PC-9 (cell line): ENCODE data around the gene WNT7A. TPM values are rescaled to one million over a fixed set of nuclear protein-coding genes. Genes with fewer than 3 reads are reported as not detected.

Experiments
- BruUV-seq: library from RNA; stranded (reverse); fragments of 400-500 nt; replicated peaks from 2 replicates; lab custom pipeline; 2021; lab: Mats Ljungman, UMichigan
- CTCF ChIA-PET: fragments of 300-600 bp; sonication (Branson Sonifier 250); formaldehyde crosslinking; loops from one replicate; lab custom pipeline; 2022; ENCODE audit warnings: antibody characterized with exemption; lab: Charles Lee
- POLR2A ChIA-PET: fragments of 300-600 bp; sonication (Branson Sonifier 250); formaldehyde crosslinking; loops from one replicate; lab custom pipeline; 2022; ENCODE audit warnings: antibody characterized with exemption; ENCODE audit not compliant: unreplicated experiment; lab: Charles Lee
- DNase-seq, 2 experiments: peaks; one replicate each; pipeline versions ENCODE4 v3.0.0 to v3.0.0-alpha.2; 2015 to 2022; ENCODE audit warnings: mixed read lengths in 1 of 2
- H2AFZ ChIP-seq: fragments of 200-600 bp; sonication (generic); 2 replicates; pipeline ENCODE4 v1.8.1; 2017; ENCODE audit warnings: antibody characterized with exemption
- H3F3A ChIP-seq: fragments of 200-600 bp; sonication (generic); 2 replicates; pipeline ENCODE4 v1.8.1; 2017; ENCODE audit warnings: antibody characterized with exemption, mild to moderate bottlenecking, low read depth; ENCODE audit not compliant: insufficient read depth
- H3K27ac ChIP-seq: fragments of 200-600 bp; sonication (generic); 2 replicates; pipeline ENCODE4 v1.6.1; 2016; ENCODE audit warnings: mixed run types
- H3K27me3 ChIP-seq: fragments of 200-600 bp; sonication (generic); 2 replicates; pipeline ENCODE4 v1.6.1; 2016; ENCODE audit warnings: low read depth, mixed run types; ENCODE audit not compliant: insufficient read depth
- H3K36me3 ChIP-seq: fragments of 200-600 bp; sonication (generic); 2 replicates; pipeline ENCODE4 v1.6.1; 2016; ENCODE audit warnings: low read depth, mixed run types
- H3K4me1 ChIP-seq: fragments of 200-600 bp; sonication (generic); replicated peaks from 2 replicates; pipeline ENCODE4 v1.6.1; 2016; ENCODE audit warnings: mixed run types; ENCODE audit not compliant: insufficient read depth
- H3K4me2 ChIP-seq: fragments of 200-600 bp; sonication (generic); 2 replicates; pipeline ENCODE4 v1.6.1; 2017; ENCODE audit warnings: mixed run types
- H3K4me3 ChIP-seq: fragments of 200-600 bp; sonication (generic); 2 replicates; pipeline ENCODE4 v1.6.1; 2016; ENCODE audit warnings: mixed run types
- H3K79me2 ChIP-seq: fragments of 200-600 bp; sonication (generic); 2 replicates; pipeline ENCODE4 v1.6.1; 2017; ENCODE audit warnings: low read depth, mixed run types
- H3K9me2 ChIP-seq: fragments of 200-600 bp; sonication (generic); 2 replicates; pipeline ENCODE4 v1.8.1; 2017; ENCODE audit warnings: mild to moderate bottlenecking; ENCODE audit not compliant: insufficient read depth
- H3K9me3 ChIP-seq: fragments of 200-600 bp; sonication (generic); 2 replicates; pipeline ENCODE4 v1.8.1; 2016; ENCODE audit warnings: low read depth; ENCODE audit not compliant: insufficient read depth
- H4K20me1 ChIP-seq: fragments of 200-600 bp; sonication (generic); 2 replicates; pipeline ENCODE4 v1.8.1; 2017; ENCODE audit not compliant: insufficient read depth
- CTCF ChIP-seq: fragments of 200-600 bp; sonication (generic); conservative IDR thresholded peaks from 2 replicates; pipeline ENCODE4 v1.6.1; 2017; ENCODE audit warnings: mixed run types, antibody characterized with exemption, mild to moderate bottlenecking, moderate library complexity
- EZH2 ChIP-seq: fragments of 200-600 bp; sonication (generic); IDR thresholded peaks from 2 replicates; pipeline ENCODE4 v1.8.0; 2017; ENCODE audit warnings: antibody characterized with exemption, low read depth
- intact Hi-C: fragments of 100-400 bp; cut with micrococcal nuclease; formaldehyde crosslinking; loops from one replicate; pipeline ENCODE4 v1.10.0; 2022; ENCODE audit not compliant: unreplicated experiment
- total RNA-seq: library from RNA; stranded (reverse); gene quantifications from 2 replicates; pipeline ENCODE4 v1.2.3, GENCODE V29; 2021

WNT7A gene
- total RNA-seq, 1 experiment from 2014 or later = 6.3 TPM

GRCh38 chr3:13894807-13895154, 14.9 kb upstream of the WNT7A start:
- intact Hi-C loops = loop anchor here (5.0 kb wide), 3 partner anchors 123 to 883 kb away; partner anchors contain the start of genes LSM3 and XPC
- Histone ChIP-seq H3K4me2 (peak overlapping the region; percentile 99), H3K27ac (no peak overlapping the region), H3K36me3 (no peaks in the 10 kb centered on the region), H3K9me2 (no peaks in the 10 kb centered on the region), H3K79me2 (no peaks in the 10 kb centered on the region), H4K20me1 (no peaks in the 10 kb centered on the region), H3K27me3 (no peaks in the 10 kb centered on the region), H3F3A (peaks cover 9% of the 10 kb centered on the region; the same call in 1 of the 2 replicates), H3K4me3 (peak overlapping the region; percentile 96; the same call in 1 of the 2 replicates), H2AFZ (peak overlapping the region; percentile 99; the same call in 1 of the 2 replicates), H3K9me3 (no peaks in the 10 kb centered on the region; the same call in 1 of the 2 replicates), H3K4me1 (peaks cover 18% of the 10 kb centered on the region)
- no peak for DNase-seq
- POLR2A ChIA-PET = interaction anchor here (0.5 kb wide), 1 partner anchor 756 kb away, joined by 11 read pairs; the partner anchor contains the start of gene CCDC174
- CTCF ChIA-PET = interaction anchor here (0.7 kb wide), 1 partner anchor 1338 kb away, joined by 5 read pairs; the partner anchor contains the start of gene MKRN2
- no TSS peak for BruUV-seq
- TF ChIP-seq CTCF (no peak), EZH2 (no peak)

- ChIA-PET POLR2A (interaction anchor here (0.5 kb wide), 1 partner anchor 757 kb away, joined by 11 read pairs; the partner anchor contains the start of gene CCDC174), CTCF (interaction anchor here (0.7 kb wide), 1 partner anchor 1337 kb away, joined by 5 read pairs; the partner anchor contains the start of gene MKRN2)
- H3K36me3 ChIP-seq = no peaks in the 10 kb centered on the region
- no peak overlapping the region for H3K4me2 ChIP-seq
- H3K4me1 ChIP-seq = peaks cover 18% of the 10 kb centered on the region
- no peaks in the 10 kb centered on the region for H3K9me2 ChIP-seq
- no peak for DNase-seq
- no peak overlapping the region for H3K27ac ChIP-seq
- intact Hi-C loops = no loop called here
- BruUV-seq = no TSS peak
- H3K27me3 ChIP-seq = no peaks in the 10 kb centered on the region
- no peak overlapping the region for H3K4me3 ChIP-seq
- no peaks in the 10 kb centered on the region for H4K20me1 ChIP-seq
- H3K79me2 ChIP-seq = no peaks in the 10 kb centered on the region
- H3K9me3 ChIP-seq = no peaks in the 10 kb centered on the region; the same call in 1 of the 2 replicates
- no peak overlapping the region for H2AFZ ChIP-seq
- peaks cover 9% of the 10 kb centered on the region; the same call in 1 of the 2 replicates for H3F3A ChIP-seq
- TF ChIP-seq EZH2 (no peak), CTCF (no peak)
These were observed 14.4 kb upstream of the WNT7A start for GRCh38 chr3:13894096-13894806.

GRCh38 chr3:13892304-13892703, 12.4 kb upstream of the WNT7A start:
- TF ChIP-seq EZH2 = no peak
- TF ChIP-seq CTCF = no peak

More at GRCh38 chr3:13892304-13892703, 12.4 kb upstream of the WNT7A start:
- Histone ChIP-seq H3K4me3 (no peak overlapping the region), H3K9me3 (no peaks in the 10 kb centered on the region; the same call in 1 of the 2 replicates), H3K27ac (no peak overlapping the region), H3K4me1 (peaks cover 18% of the 10 kb centered on the region), H3K79me2 (no peaks in the 10 kb centered on the region), H2AFZ (no peak overlapping the region), H3K4me2 (no peak overlapping the region), H3K27me3 (no peaks in the 10 kb centered on the region), H3K36me3 (no peaks in the 10 kb centered on the region), H3F3A (peaks cover 9% of the 10 kb centered on the region; the same call in 1 of the 2 replicates), H4K20me1 (no peaks in the 10 kb centered on the region), H3K9me2 (no peaks in the 10 kb centered on the region)
- intact Hi-C loops = no loop called here
- POLR2A ChIA-PET = no interaction called here
- no peak for DNase-seq
- CTCF ChIA-PET = interaction anchor here (2.2 kb wide), 1 partner anchor 11 kb away, joined by 7 read pairs; the partner anchor contains the start of gene WNT7A
- no TSS peak for BruUV-seq
